ENCODE data around the gene MIOX. TPM values are rescaled to one million over a fixed set of nuclear protein-coding genes. Genes with fewer than 3 reads are reported as not detected.
"Not testable (repeated sequence)": the region's sequence is repeated elsewhere in the genome, so short reads cannot be mapped to it uniquely, and the experiment has no call there.

MIOX gene
- polyA plus RNA-seq, 3 donors = 0.38 TPM; not detected in 2

DNA sequence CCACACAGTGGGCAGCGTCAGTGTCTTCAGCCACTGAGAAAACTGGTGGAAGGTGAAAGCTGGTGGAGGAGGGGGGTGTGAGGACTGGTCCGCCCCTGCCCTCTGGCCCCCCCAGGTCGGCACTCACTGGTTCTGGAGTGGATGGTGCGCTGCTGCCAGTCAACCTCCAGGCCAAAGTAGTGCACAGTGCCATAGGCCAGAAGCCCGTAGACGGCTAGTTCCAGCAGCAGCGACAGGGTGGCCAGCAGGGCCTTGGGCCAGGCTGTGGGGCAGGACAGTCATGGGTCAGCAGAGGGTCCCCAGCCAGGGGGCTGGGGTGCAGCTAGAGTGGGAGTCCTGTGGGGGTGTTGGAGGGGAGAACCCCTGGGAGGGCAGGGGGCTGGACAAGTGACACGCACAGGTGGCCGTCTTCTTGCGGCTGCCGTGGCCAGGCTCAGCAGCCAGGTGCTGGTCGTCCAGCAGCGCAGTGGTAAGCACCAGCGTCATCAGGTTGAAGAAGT lies 18.7 kb downstream of the MIOX start:
- no peak overlapping the region for H3K27ac ChIP-seq (ENCODE audit: low read depth, low read length)
- 51 to 95% (median 90%) methylated on average over 14 of the region's 14 CpGs for WGBS, 3 donors

DNA sequence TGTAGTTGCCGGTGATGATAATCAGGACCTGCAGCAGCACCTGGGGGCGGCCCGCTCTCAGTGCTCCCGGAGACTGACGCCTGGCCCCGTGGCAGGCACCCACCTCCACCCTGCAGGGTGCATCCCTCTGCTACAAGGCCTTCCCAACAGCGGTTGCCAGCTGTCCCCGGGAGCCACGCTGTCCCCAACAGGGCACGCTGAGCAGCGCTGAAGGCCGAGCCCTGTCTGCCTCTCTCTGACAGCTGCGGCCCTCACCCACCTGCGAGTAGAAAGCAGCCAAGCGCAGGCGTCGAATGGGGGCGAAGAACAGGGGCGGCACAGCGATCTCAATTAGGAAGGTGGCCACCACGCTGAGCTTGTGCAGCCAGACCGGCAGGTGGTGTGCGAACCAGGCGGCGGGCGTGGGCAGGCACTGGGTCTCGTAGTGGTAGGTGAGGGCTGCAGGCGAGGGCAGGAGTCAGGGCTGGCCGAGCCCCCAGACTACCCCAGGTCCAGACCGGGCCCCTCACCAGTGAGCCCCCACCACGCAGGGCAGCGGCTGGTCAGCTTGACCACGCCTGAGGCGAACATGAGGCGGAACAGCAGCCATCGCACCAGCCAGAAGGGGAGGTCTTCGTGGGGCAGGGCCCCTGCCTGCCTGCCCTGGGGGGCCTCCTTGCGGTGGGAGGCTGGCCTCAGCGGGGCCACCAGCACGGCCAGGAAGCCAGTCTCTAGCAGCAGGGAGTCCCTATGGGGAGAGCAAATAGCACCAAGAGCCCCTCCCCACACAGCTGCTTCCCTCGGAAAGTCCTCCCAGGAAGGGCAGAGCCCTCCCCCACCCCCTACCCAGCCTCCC lies 19.3 kb downstream of the MIOX start:
- H3K27ac ChIP-seq (ENCODE audit: low read depth, low read length) = no peak overlapping the region
- WGBS, 3 donors = 53 to 92% (median 90%) methylated on average over 38 to 41 of the region's 41 CpGs

DNA sequence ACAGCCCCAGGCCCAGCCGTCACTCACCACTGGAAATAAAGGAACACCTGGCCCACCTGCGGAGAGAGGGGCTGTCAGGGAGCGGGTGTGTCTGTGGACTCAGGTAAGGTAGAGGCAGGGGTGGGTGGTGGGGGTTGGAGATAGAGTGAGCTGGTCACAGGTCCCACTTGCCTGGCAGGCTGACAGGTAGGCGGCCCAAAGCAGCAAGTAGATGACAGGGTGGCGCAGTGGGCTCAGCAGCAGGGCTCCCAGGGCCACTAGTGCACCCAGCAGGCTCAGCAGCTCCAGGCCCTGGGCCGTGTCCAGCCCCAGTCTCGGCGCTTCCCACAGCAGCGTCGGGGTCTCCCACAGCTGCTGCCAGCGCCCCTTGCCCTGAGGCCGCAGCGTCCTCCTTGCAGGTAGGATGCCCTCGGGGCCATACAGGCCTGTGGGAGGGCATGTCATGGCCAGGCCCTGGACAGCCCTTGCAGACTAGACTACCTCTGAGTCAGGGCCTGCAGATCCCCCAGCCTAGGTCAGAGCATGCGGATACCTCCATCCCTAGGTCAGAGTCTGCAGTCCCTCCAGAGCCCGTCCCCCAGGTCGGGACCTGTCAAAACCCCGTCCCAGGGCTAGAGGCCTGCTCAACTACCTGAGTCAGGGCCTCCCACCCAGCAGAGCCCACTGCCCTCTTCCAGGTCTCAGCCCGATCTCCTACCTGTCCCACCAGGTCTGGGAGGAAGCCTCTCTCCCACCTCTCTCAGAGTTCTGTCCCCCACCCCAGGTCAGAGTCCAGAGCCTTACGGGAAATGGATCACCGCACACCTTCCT lies 20.2 kb downstream of the MIOX start:
- H3K27ac ChIP-seq (ENCODE audit: low read depth, low read length) = no peak overlapping the region
- 9 to 36% (median 27%) methylated on average over 21 of the region's 21 CpGs for WGBS, 3 donors

GRCh38 chr22:50507421-50507990 lies 20.8 kb downstream of the MIOX start, which contains the start of gene LMF2:
Gene LMF2, minus strand, starts transcription at chr22:50507702. Its CDS starts 27 bp downstream, at chr22:50507675.
- WGBS, 3 donors = 0% methylated on average over 27 to 57 of the region's 62 CpGs
- H3K27ac ChIP-seq (ENCODE audit: low read depth, low read length) = no peak within 1 kb of the TSS

- no peak within 1 kb of the TSS for H3K27ac ChIP-seq (ENCODE audit: low read depth, low read length)
- 1% methylated on average over 71 to 76 of the region's 76 CpGs for WGBS, 3 donors
Observed at GRCh38 chr22:50507991-50508884, 21.6 kb downstream of the MIOX start, which contains the start of gene NCAPH2. Gene NCAPH2, plus strand, starts transcription at chr22:50508224. Its CDS starts 114 bp downstream, at chr22:50508338.

GRCh38 chr22:50508897-50509296 lies 22.2 kb downstream of the MIOX start:
- no peak overlapping the region for H3K27ac ChIP-seq (ENCODE audit: low read depth, low read length)
- 10 to 19% (median 16%) methylated on average over 3 of the region's 3 CpGs for WGBS, 3 donors

DNA sequence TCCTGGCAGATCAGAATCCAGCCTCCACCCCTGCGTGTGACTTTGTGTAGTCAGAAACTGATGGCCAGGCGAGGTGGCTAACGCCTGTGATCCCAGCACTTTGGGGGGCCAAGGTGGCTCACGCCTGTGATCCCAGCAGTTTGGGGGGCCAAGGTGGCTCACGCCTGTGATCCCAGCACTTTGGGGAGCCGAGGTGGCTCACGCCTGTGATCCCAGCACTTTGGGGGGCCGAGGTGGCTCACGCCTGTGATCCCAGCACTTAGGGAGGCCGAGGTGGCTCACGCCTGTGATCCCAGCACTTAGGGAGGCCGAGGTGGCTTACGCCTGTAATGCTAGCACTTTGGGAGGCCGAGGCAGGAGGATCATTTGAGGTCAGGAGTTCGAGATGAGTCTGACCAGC lies 26.5 kb downstream of the MIOX start:
- 94 to 97% (median 96%) methylated on average over 15 of the region's 15 CpGs for WGBS, 3 donors
- no peak overlapping the region for H3K27ac ChIP-seq (ENCODE audit: low read depth, low read length)

DNA sequence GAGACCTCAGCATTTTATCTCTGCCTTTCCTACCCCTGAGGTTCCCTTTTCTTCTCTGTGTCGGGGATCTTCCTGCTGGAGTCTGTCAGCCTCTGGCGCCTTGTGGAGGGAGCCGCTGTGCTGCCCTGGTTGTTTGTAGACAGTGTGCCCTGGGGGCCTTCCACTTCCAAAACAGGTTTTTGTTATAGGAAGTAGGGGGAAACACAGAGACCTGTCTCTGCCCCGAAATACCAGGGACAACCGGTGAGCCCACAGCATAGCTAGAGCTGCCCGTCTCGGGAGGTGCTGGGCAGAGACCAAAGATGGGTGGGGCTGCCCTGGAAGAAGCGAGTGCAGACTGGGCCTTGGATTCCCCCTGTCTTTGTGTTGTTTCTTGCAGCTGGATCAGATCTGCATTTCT lies 29.4 kb downstream of the MIOX start:
- 85 to 89% (median 88%) methylated on average over 8 of the region's 8 CpGs for WGBS, 3 donors
- no peak overlapping the region for H3K27ac ChIP-seq (ENCODE audit: low read depth, low read length)

DNA sequence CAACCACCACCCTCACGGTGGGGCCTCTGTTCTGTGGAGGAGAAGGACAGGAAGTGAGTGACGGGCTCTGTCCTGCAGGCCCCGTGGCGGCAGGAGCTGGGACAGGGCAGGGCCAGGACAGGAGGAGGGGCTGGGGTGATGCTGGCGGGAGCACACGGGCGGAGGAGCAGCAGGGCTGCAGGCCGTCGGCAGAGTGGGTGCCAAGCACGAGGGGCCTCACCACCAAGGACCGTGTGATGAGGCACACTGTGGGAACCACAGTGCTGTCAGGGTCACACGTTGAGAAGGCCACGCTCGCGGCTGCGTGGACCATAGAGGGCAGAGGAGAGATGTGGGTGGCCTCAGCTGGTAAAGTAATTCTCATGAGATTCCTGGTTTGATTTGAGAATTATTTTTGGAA lies 30.2 kb downstream of the MIOX start:
- 79 to 86% (median 81%) methylated on average over 14 to 16 of the region's 16 CpGs for WGBS, 3 donors
- no peak overlapping the region for H3K27ac ChIP-seq (ENCODE audit: low read depth, low read length)

DNA sequence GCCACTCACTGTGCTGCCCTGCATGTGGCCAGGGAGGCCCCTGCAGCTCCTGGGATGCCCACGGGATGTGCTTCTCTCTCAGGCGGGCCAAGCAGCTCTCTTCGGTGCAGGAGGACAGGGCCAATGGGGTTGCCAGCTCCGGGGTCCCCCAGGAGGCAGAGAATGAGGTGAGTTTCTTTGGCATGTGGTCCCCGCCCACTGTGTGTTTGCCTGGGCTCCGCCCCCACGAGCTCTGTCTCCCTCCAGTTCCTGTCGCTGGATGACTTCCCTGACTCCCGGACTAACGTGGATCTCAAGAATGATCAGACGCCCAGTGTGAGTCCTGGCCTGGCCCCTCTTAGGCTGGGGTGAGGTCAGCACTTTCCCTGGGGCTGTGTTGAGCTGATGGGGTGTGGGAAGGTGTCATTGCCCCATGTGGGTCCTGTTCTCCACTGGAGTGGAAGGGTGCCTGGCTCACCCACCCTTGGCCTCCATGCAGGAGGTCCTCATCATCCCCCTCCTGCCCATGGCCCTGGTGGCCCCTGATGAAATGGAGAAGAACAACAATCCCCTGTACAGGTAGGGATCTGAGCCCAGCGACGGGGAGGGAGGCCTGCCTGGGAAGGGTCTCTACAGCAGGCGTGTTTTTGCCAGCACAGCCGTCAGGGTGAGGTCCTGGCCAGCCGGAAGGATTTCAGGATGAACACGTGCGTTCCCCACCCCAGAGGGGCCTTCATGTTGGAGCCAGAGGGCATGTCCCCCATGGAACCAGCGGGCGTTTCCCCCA lies 31.0 kb downstream of the MIOX start:
- H3K27ac ChIP-seq (ENCODE audit: low read depth, low read length) = no peak overlapping the region
- 85 to 90% (median 89%) methylated on average over 20 of the region's 20 CpGs for WGBS, 3 donors

GRCh38 chr22:50518606-50519005 lies 31.9 kb downstream of the MIOX start:
- 94% methylated on average over 7 of the region's 7 CpGs for WGBS, 3 donors
- H3K27ac ChIP-seq (ENCODE audit: low read depth, low read length) = no peak overlapping the region

GRCh38 chr22:50519151-50519550 lies 32.5 kb downstream of the MIOX start:
- H3K27ac ChIP-seq (ENCODE audit: low read depth, low read length) = no peak overlapping the region
- 93 to 97% (median 96%) methylated on average over 8 of the region's 8 CpGs for WGBS, 3 donors

DNA sequence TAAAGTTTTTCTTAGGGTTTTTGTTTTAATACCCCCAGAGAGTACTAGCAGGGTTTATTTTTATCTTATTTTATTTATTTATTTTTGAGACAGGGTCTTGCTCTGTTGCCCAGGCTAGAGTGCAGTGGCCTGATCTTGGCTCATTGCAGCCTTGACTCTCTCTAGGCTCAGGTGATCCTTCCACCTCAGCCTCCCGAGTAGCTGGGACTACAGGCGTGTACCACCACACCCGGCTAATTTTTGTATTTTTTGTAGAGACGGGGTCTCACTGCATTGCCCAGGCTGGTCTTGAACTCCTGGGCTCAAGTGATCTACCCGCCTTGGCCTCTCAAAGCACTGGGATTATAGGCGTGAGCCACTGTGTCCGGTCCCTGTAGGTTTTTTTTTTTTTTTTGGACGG lies 33.5 kb downstream of the MIOX start:
- 97 to 100% (median 98%) methylated on average over 8 of the region's 8 CpGs for WGBS, 3 donors
- H3K27ac ChIP-seq (ENCODE audit: low read depth, low read length) = not testable (repeated sequence)

DNA sequence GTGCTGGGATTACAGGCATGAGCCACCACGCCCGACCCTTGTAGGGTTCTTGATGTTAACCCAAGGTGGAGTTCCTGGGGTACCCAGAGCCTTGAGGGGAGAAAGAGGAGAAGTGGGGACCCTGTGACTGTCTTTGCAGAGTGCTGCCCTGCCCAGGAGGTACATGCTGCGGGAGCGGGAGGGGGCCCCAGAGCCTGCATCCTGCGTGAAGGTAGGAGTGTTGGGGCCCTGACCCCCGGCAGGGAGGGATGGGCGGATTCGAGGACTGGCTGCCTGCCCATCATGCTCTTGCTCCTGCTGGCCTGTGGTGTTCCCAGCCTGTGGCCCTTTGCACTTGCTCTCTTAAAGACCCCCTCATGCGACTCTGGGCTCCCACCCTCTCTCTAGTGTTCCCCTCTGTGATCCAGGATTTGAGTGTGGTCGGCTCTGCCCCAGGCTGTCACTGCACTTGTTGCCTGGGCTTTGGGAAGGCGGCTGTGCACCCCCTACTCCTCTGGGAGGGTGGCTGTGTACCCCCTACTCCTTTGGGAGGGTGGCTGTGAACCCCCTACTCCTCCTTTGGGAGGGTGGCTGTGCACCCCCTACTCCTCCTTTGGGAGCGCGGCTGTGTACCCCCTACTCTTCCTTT lies 34.3 kb downstream of the MIOX start:
- 94 to 98% (median 95%) methylated on average over 12 to 13 of the region's 13 CpGs for WGBS, 3 donors
- H3K27ac ChIP-seq (ENCODE audit: low read depth, low read length) = no peak overlapping the region

- H3K27ac ChIP-seq (ENCODE audit: low read depth, low read length) = no peak overlapping the region
- 93 to 98% (median 98%) methylated on average over 9 to 10 of the region's 10 CpGs for WGBS, 3 donors
Observed at GRCh38 chr22:50521710-50522109, 35.1 kb downstream of the MIOX start.

GRCh38 chr22:50522208-50522805 lies 35.6 kb downstream of the MIOX start:
- no peak overlapping the region for H3K27ac ChIP-seq (ENCODE audit: low read depth, low read length)
- WGBS, 3 donors = 90 to 92% (median 92%) methylated on average over 13 to 15 of the region's 15 CpGs
